ENCODE data around the gene PACSIN2.

The PACSIN2 gene

DNA sequence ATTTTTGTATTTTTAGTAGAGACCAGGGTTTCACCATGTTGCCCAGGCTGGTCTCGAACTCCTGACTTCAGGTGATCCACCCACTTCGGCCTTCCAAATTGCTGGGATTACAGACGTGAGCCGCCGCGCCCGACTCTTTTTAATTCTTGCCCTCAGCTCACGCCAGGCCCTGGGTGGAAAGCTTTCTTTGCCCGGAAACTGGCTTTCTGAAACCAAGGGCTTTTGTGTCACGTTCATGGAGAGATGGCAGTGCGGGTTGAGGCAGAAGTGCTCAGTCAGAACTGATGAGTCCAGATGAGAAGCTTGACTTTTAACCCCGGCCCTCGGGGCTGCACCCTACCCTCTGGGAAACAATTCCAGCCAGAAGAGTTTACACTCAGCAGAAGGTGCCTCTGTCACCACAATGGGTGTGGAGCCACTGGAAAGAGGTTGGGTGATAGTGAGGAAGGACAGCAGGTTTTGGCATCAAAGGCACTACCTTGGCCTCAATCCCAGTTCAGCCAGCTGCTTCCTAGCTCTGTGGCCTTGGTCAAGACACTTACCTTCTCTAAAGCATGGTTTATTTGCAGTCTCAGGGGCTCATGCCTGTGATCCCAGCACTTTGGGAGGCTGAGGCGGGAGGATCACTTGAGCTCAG is 157.0 kb downstream of the PACSIN2 start:
- DNase-seq (ENCODE audit: low spot score), result no peak

GRCh38 chr22:42856865-42857704 is 157.9 kb downstream of the PACSIN2 start, which contains the start of gene ARFGAP3:
Gene ARFGAP3, minus strand, starts transcription at chr22:42857273. Its CDS starts 91 bp downstream, at chr22:42857182.
- peak; percentile 99 for DNase-seq (ENCODE audit: low spot score)

DNA sequence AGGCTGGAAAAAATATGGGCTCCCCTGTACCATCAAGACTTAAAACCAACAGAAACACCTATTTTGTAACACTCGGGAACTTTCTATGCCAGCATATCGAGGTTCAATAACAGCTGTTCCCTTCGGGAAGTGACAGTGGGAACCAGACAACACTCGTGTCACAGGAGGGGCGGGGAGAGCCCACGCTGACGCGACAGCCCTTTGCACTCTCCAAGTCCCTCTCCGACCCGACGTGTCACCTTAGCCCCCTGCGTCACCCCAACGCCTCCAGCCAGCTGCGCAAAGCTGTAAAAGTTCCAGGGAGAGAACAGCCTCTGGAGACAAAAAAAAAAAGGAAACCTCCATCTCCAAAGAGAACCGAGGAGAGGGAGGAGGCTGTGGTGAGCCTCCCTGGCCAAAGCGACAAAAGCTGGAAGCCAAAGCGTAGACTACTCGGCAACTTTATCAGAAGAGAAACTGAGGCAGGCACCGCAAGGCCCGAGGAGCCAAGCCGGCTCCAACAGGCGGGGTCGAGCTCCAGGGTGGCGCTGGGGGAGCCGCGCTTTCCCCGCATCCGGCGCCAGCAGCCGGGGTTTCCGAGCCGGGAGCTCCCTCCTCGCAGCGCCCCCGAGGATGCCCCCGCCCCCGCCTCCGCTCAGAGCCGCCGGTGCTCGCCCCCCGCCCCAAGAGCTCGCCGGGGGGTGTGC is 158.6 kb downstream of the PACSIN2 start:
- DNase-seq (ENCODE audit: low spot score), result peak; percentile 40

GRCh38 chr22:42855721-42856120 is 159.2 kb downstream of the PACSIN2 start:
- no peak for DNase-seq (ENCODE audit: low spot score)

- no peak for DNase-seq (ENCODE audit: low spot score)
Measured at GRCh38 chr22:42855211-42855610, 159.7 kb downstream of the PACSIN2 start.

GRCh38 chr22:42848941-42849550 is 165.9 kb downstream of the PACSIN2 start:
- DNase-seq (ENCODE audit: low spot score), result no peak

DNA sequence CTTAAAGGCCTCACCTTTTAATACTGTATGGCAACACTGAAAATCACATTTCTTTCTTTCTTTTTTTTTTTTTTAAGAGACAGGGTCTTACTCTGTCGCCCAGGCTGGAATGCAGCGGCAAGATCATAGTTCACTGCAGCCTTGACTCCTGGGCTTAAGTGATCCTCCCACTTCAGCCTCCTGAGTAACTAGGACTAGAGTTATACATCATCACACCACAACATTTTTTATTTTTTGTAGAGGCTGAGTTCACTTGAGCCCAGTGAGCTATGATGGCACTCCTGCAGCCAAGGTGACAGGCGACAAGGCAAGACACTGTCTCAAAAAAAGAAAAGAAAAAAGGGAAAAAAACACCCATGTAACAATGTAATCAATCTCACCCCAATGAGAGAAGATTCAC is 167.8 kb downstream of the PACSIN2 start:
- DNase-seq (ENCODE audit: low spot score), result no peak

DNA sequence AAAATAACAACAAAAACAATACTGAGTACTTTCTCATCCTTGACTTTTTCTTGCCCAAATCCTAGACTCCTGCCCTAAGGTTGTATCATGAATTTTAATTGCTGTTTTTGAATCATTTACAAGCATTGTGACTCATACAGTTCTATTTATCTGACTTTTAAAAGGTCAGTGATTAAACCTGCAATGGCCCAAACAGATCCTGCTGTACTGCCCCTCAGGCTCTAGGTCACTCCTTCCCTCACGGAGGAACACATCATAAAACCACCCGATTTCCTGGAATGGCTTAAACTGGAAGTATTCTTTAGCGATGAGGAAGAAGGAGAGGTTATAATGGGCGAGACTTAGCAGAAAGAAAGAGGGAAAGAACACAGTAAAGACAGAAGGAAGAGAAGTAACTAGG is 170.2 kb downstream of the PACSIN2 start:
- no peak for DNase-seq (ENCODE audit: low spot score)

DNA sequence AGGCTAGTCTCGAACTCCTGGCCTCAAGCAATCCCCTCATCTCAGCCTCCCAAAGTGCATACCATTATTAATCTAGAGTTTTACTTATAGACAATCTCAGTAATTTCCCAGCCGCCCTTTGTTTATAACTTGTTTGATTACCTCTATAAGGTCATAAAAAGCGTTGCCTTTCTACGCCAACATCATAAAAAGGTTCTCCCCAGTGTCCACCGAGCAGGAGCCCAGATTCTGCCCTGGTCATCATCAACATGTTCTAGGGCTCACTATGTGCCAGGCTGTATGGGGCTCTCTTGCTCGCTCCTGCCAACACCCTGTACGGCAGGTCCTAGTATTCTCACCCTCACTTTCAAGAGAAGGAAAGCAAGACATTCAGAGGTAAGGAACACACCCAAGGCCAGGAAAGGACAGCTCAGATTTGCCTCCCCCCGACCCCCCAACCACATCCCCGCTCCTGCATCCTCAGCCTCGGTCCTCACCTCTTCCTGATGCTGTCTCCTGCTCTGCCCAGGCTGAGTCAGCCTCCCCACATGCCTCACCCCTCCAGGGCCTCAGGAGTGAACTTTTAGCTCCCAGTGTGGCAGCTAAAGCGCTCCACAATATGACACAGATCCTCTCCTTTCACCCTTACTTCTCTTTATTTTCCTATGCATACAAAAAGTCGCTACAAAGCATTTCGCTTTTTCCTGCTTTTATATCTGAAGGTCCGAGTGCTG is 172.1 kb downstream of the PACSIN2 start:
- no peak for DNase-seq (ENCODE audit: low spot score)

DNA sequence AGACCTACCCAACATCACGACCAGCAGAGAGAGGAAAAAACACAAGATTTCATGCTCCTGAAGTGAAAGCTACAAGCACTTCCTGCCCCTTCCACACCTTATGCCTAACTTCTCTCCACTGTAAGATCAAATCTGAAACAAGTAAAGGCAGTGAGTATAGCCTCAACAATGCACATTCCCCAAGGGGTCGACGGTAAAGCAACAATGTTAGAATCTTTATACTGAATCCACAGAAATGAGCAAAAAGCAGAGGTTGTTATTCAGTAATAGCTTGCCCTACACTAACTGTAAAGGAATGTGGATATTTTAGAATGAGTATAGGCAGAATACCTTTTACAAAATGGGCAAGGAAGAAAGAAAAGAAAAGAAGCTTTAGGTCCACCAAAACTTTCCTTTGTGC is 173.5 kb downstream of the PACSIN2 start:
- DNase-seq (ENCODE audit: low spot score), result peak; percentile 63

DNA sequence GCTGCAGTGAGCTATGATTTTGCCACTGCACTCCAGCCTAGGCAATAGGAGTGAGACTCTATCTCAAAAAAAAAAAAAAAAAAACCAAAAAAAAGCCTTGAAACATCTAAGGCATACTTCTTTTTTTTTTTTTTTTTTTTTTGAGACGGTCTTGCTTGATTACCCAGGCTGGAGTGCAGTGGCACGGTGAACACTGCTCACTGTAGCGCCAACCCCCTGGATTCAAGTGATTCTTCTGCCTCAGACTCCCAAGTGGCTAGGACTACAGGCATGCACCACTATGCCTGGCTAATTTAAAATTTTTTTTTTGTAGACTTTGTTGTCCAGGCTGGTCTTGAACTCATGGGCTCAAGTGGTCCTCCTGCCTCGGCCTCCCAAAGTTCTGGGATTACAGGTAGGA is 177.4 kb downstream of the PACSIN2 start:
- DNase-seq (ENCODE audit: low spot score), result no peak

DNA sequence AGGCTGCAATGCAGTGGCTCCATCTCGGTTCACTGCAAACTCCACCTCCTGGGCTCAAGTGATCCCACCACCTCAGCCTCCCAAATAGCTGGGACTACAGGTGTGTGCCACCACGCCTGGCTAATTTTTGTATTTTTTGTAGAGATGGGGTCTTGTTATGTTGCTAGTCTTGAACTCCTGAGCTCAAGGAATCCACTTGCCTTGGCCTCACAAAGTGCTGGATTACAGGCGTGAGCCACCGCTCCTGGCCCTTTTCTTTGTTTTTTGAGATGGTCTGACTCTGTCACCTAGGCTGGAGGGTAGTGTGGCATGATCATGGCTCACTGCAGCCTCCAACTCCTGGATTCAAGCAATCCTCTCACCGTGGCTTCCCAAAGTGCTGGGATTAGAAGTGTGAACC is 178.9 kb downstream of the PACSIN2 start:
- DNase-seq (ENCODE audit: low spot score), result no peak

DNA sequence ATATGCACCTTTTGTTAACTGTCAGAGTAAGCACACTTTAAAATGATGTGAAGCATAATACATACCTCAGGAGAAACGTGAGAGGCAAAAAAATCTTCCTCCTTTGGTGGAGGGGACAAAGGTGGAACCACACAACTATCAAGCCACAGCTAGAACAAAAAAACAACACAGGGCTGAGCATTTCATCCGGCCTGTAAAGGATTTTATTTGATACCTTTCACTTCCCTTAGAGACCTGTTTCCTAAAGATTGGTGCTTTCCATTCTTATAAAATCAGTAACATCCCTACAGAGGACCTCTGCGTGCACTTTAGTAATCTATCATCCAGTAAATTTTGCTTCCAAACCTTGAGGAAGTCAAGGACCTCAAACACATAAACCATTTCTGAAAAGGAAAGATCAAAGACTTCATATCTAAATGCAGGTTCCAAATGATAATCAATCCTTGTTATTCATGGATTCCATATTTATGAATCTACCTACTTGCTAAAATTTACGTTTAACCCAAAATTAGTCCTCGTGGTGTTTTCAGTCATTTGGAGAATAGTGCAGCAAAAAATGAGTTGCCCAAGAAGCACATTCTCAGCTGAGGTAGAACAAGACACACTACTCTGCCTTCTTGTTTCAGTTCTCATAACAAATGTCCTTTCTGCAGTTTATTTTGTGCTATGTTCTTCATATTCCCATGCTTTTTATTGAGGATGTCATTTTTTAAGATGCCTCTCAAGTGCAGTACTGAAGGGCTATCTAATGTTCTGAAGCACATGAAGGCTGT is 180.6 kb downstream of the PACSIN2 start:
- no peak for DNase-seq (ENCODE audit: low spot score)

DNA sequence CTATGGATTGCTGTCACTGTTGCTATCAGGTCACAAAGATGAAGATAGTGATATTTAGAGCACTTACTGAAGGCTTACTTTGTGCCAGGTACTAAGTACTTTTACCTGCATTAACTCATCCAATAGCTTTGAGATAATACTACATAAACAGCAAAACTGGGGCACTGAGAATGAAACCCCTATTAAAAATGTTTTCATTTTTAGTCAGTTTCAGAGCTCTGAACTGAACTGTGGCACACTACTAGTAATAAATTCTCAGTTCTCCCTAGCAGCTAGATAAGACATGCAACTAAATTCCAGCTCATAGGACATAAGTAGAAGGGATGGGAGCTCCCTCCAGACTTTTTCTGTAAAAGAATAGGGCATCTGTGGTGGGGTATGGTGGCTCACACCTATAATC is 181.8 kb downstream of the PACSIN2 start:
- DNase-seq (ENCODE audit: low spot score), result no peak

- DNase-seq (ENCODE audit: low spot score), result no peak
Measured at GRCh38 chr22:42831712-42832111, 183.2 kb downstream of the PACSIN2 start.

DNA sequence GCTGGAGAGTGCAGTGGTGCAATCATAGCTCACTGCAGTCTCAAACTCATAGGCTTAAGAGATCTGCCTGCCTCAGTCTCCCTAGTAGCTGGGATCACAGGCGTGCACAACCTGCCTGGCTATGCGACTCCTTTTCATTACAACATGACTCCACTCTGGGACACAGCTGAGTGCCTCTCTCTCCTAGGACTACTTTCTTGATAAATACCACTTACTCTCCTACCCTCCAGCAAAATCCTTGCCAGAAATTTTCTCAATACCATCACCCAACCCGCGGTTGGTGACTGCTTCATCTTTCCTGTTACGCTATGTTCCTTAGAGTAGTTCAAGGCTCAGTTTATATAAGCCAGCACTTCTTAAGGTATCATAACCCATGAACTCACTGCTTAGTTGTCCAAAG is 184.8 kb downstream of the PACSIN2 start:
- no peak for DNase-seq (ENCODE audit: low spot score)

DNA sequence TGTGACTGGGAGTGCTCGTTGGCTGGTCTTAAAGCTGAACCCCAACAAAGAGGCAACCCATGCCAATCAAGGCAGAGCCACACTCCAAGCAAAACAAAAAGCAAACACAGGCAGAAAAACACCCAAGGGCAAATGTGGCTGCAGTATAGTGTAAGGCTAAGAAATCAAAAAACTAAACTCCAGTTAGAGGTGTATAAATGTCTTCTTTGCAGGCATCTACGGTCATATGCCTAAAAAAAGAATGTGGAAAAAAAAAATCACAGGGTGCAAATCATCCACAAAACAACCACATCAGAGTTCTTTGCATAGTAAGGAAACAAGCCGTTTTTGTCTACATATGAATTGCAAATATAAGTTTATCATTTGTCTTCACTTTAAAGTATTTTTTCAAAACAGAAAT is 185.6 kb downstream of the PACSIN2 start:
- no peak for DNase-seq (ENCODE audit: low spot score)

- no peak for DNase-seq (ENCODE audit: low spot score)
Measured at GRCh38 chr22:42825796-42826195, 189.2 kb downstream of the PACSIN2 start.

DNA sequence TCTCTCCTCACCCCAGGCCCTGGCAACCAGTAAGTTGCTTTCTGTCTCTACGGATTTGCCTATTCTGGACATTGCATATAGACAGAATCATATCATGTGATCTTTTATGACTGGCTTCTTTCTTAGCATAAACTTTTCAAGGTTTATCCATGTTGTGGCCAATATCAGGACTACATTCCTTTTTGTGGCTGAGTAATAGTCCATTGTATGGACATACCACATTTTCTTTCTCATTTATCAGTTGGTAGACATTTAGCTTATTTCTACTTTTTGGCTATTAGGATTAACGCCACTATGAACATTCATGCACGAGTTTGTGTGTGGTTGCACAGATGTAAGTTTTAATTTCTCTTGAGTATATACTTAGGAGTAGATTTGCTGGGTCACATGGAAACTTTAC is 193.6 kb downstream of the PACSIN2 start:
- DNase-seq (ENCODE audit: low spot score), result no peak

- DNase-seq (ENCODE audit: low spot score), result peak; percentile 75
Measured at GRCh38 chr22:42820045-42820763, 194.7 kb downstream of the PACSIN2 start.

All from hepatic stellate cell (primary cell).